Hepatocyte (in vitro differentiated cells): ENCODE data around the gene TMEM50A.

Source experiments
- CTCF ChIP-seq: fragments of 200-600 bp; sonication (generic); IDR thresholded peaks from 2 replicates; pipeline ENCODE4 v1.5.1; 2016; ENCODE audit warnings: antibody characterized with exemption, mild to moderate bottlenecking; ENCODE audit not compliant: poor library complexity
- EZH2 ChIP-seq: fragments of 200-600 bp; sonication (generic); IDR thresholded peaks from 2 replicates; pipeline ENCODE4 v1.6.1; 2016; ENCODE audit warnings: antibody characterized with exemption, mild to moderate bottlenecking, borderline replicate concordance

GRCh38 chr1:25392841-25393240 lies 54.7 kb downstream of the TMEM50A start:
- TF ChIP-seq EZH2 (no peak), CTCF (no peak)
